ENCODE data around the gene DPF3. TPM values are rescaled to one million over a fixed set of nuclear protein-coding genes. Genes with fewer than 3 reads are reported as not detected.

Gene DPF3
- total and polyA plus RNA-seq, 12 donors: 0.91 to 6.0 (median 2.9) TPM

DNA sequence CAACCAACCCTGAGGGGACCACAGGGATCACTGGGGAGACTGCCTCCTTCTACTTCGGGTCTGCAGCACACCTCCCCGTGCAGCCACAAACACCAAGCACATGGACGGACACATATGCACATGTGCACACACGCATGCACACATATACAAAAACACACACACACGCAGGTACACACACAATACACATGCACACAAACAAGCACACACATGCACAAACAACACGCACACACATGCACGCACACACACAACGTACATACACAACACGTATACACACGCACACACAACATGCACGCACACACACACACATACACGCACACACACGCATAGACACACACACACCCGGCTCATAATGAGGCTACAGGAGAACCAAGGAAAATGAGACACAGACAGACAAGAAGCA is 203.6 kb downstream of the DPF3 start:
- Histone ChIP-seq H3K36me3 (replicated peaks in 1 of 2) (no peaks in the 10 kb centered on the region), H3K4me1 (replicated peaks in 1 of 2) (no peaks in the 10 kb centered on the region), H3K27ac (no peak overlapping the region), H3K27me3 (no peaks in the 10 kb centered on the region), H3K4me3 (no peak overlapping the region), H3K9me3 (replicated peaks in 1 of 3) (no peaks in the 10 kb centered on the region)
- WGBS, 4 donors: 89 to 95% (median 94%) methylated on average over 13 to 14 of the region's 14 CpGs
- TF ChIP-seq POLR2A (IDR thresholded peaks at IDR 0.05): no peak
- TF ChIP-seq, protein P1, sequence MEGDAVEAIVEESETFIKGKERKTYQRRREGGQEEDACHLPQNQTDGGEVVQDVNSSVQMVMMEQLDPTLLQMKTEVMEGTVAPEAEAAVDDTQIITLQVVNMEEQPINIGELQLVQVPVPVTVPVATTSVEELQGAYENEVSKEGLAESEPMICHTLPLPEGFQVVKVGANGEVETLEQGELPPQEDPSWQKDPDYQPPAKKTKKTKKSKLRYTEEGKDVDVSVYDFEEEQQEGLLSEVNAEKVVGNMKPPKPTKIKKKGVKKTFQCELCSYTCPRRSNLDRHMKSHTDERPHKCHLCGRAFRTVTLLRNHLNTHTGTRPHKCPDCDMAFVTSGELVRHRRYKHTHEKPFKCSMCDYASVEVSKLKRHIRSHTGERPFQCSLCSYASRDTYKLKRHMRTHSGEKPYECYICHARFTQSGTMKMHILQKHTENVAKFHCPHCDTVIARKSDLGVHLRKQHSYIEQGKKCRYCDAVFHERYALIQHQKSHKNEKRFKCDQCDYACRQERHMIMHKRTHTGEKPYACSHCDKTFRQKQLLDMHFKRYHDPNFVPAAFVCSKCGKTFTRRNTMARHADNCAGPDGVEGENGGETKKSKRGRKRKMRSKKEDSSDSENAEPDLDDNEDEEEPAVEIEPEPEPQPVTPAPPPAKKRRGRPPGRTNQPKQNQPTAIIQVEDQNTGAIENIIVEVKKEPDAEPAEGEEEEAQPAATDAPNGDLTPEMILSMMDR (IDR thresholded peaks at IDR 0.05): no peak
- intact Hi-C loops (cut with DNase I): no loop called here
- no peak for DNase-seq

DNA sequence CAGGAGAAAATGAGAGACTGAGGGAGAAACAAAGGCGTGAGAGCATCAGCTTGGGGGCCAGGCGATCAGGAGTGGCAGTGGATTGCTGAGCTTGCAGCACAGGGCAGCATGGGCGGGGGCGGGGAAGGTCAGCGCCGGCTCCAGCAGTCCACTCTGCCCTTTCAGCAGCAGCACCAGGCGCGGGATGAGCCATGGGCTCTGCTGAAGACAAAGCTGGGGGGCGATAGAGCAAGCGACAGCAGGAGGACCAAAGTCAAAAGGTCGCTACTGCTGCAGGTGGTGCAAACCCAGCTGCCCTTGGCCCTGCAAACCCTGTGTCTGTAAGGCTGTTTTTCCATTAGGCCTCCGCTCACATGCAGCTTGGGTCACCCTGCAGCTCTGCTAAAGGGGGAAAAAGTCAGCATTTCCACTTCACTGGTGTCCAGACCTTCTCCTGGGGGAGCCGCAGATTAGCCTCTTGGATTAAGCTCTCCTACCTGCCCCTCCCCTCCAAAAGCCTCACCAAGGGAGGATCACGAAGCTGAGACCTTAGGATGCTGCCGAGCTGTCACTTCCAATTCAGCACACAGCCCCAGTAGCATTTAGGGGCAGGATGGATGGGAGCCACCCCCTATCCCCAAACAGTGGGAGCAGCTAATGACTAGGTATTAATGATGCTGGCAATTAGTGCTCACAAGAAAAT is 204.8 kb downstream of the DPF3 start:
- Histone ChIP-seq H3K4me3 (no peak overlapping the region), H3K27ac (no peak overlapping the region), H3K27me3 (no peaks in the 10 kb centered on the region), H3K4me1 (replicated peaks in 1 of 2) (no peaks in the 10 kb centered on the region), H3K9me3 (replicated peaks in 1 of 3) (no peaks in the 10 kb centered on the region), H3K36me3 (replicated peaks in 1 of 2) (no peaks in the 10 kb centered on the region)
- intact Hi-C loops (cut with DNase I): no loop called here
- no peak for TF ChIP-seq POLR2A (IDR thresholded peaks at IDR 0.05)
- TF ChIP-seq, protein P1 (IDR thresholded peaks at IDR 0.05): no peak
- DNase-seq: no peak
- 87 to 94% (median 91%) methylated on average over 12 to 15 of the region's 15 CpGs for WGBS, 4 donors

DNA sequence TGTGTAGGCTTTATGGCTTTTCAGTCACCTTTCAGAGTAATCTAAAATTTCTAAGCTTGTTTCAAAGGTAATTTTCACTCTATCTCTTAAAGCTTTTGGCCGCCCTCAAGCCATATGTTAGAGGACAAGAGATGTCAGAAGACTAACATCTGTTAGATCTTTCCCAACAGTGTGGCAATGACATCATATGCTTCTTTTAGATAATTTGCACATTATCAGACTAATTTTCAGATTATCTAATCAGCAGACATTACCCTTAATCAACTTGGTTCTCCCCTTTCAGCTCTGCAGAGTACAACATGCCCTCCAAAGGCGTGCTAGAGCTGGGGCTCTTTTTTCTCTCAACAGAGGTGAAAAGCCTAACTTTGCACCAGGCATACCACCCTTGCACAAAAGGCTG is 207.1 kb downstream of the DPF3 start:
- Histone ChIP-seq H3K27me3 (no peaks in the 10 kb centered on the region), H3K4me3 (no peak overlapping the region), H3K9me3 (replicated peaks in 1 of 3) (no peaks in the 10 kb centered on the region), H3K4me1 (replicated peaks in 1 of 2) (no peaks in the 10 kb centered on the region), H3K36me3 (replicated peaks in 1 of 2) (no peaks in the 10 kb centered on the region), H3K27ac (no peak overlapping the region)
- 85 to 95% (median 91%) methylated on average over 2 of the region's 2 CpGs for WGBS, 4 donors
- no peak for TF ChIP-seq POLR2A (IDR thresholded peaks at IDR 0.05)
- TF ChIP-seq, protein P1 (IDR thresholded peaks at IDR 0.05): no peak
- no peak for DNase-seq
- intact Hi-C loops (cut with DNase I): no loop called here

DNA sequence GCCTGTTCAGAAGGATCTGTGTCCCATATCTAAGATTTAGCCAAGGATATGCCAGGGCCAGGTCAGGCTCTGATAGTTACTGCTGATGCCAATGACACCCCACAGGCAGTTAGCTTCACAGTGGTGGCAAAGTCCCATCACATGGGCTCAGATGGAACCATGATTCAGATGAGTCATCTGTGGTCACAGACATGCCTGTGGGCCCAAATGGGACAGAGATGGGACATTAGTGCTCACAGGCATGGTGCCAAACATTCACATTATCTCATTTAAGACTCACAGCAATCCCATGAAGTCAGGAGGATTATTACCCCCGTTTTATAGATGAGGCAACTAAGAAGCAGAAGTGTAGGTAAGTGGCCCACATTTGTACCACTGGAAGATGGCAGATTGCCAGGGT is 207.8 kb downstream of the DPF3 start:
- WGBS, 4 donors: 83 to 93% (median 89%) methylated on average over 1 of the region's 1 CpG
- intact Hi-C loops (cut with DNase I): no loop called here
- DNase-seq: no peak
- Histone ChIP-seq H3K4me3 (no peak overlapping the region), H3K27me3 (no peaks in the 10 kb centered on the region), H3K4me1 (replicated peaks in 1 of 2) (no peaks in the 10 kb centered on the region), H3K9me3 (replicated peaks in 1 of 3) (no peaks in the 10 kb centered on the region), H3K36me3 (replicated peaks in 1 of 2) (no peaks in the 10 kb centered on the region), H3K27ac (no peak overlapping the region)
- TF ChIP-seq, protein P1 (IDR thresholded peaks at IDR 0.05): no peak
- no peak for TF ChIP-seq POLR2A (IDR thresholded peaks at IDR 0.05)

Measured in adrenal gland (tissue), 12 donors.